Panc1 (cell line): ENCODE measurements around the gene SCLT1. TPM values are rescaled to one million over a fixed set of nuclear protein-coding genes. Genes with fewer than 3 reads are reported as not detected.
"Not testable (repeated sequence)": the region's sequence is repeated elsewhere in the genome, so short reads cannot be mapped to it uniquely, and the experiment has no call there.

Experiments used
- ATAC-seq: fragments of 200-7000 bp; cut with Tn5 transposase; 2 replicates; pipeline ENCODE4 v1.9.1; 2020; ENCODE audit warnings: mild to moderate bottlenecking, moderate library complexity
- BruUV-seq: library from RNA; stranded (reverse); fragments of 400-500 nt; replicated peaks from 2 replicates; lab custom pipeline; 2021; lab: Mats Ljungman, UMichigan
- CTCF ChIA-PET: fragments of 300-600 bp; sonication (Branson Sonifier 250); formaldehyde crosslinking; loops from one replicate; lab custom pipeline; 2022; ENCODE audit warnings: antibody characterized with exemption; lab: Charles Lee
- POLR2A ChIA-PET: fragments of 300-600 bp; sonication (Branson Sonifier 250); formaldehyde crosslinking; loops from one replicate; lab custom pipeline; 2022; ENCODE audit warnings: antibody characterized with exemption; lab: Charles Lee
- DNase-seq: peaks from one replicate; pipeline ENCODE4 v3.0.0-alpha.2; 2010; ENCODE audit warnings: low read depth, low spot score
- H3K27ac ChIP-seq: 2 replicates; pipeline ENCODE4 v1.5.1; 2011; ENCODE audit warnings: mild to moderate bottlenecking, low read length, inconsistent platforms
- H3K27me3 ChIP-seq: fragments of 200-500 bp; sonication (Bioruptor generic); 2 replicates; pipeline ENCODE4 v1.6.0; 2014; ENCODE audit warnings: low read length, inconsistent platforms; ENCODE audit not compliant: control insufficient read depth, insufficient read depth
- H3K36me3 ChIP-seq: fragments of 200-500 bp; sonication (Bioruptor generic); 2 replicates; pipeline ENCODE4 v1.5.1; 2014; ENCODE audit warnings: inconsistent platforms, mild to moderate bottlenecking, low read length, moderate library complexity; ENCODE audit not compliant: control insufficient read depth, insufficient read depth
- H3K4me1 ChIP-seq: 2 replicates; pipeline ENCODE4 v1.5.1; 2011; ENCODE audit warnings: inconsistent platforms, mild to moderate bottlenecking, low read length, moderate library complexity; ENCODE audit not compliant: control insufficient read depth, insufficient read depth
- H3K4me3 ChIP-seq, 2 experiments: 2 replicates each; pipeline ENCODE4 v1.5.1; 2011 to 2012; ENCODE audit warnings: low read depth in 2 of 2, low read length in 2 of 2, mild to moderate bottlenecking in 2 of 2, inconsistent platforms in 1 of 2, moderate library complexity in 1 of 2
- H3K9me3 ChIP-seq: fragments of 200-500 bp; sonication (Bioruptor generic); 2 replicates; pipeline ENCODE4 v1.5.1; 2014; ENCODE audit warnings: low read depth, mild to moderate bottlenecking, inconsistent platforms, low read length, moderate library complexity; ENCODE audit not compliant: control insufficient read depth, insufficient read depth
- POLR2AphosphoS5 ChIP-seq: IDR thresholded peaks from 2 replicates; pipeline ENCODE4 v1.6.1; 2012; ENCODE audit warnings: mild to moderate bottlenecking, low read depth, low read length, moderate library complexity
- SIN3A ChIP-seq: IDR thresholded peaks from 2 replicates; pipeline ENCODE4 v1.6.1; 2012; ENCODE audit warnings: low read depth, mild to moderate bottlenecking, low read length, moderate library complexity, borderline replicate concordance; ENCODE audit not compliant: insufficient read depth
- TCF7L2 ChIP-seq: IDR thresholded peaks from 2 replicates; pipeline ENCODE4 v1.6.1; 2011; ENCODE audit warnings: mild to moderate bottlenecking, low read depth, low read length, inconsistent platforms
- in situ Hi-C: cut with HindIII; loops from 2 replicates; pipeline ENCODE4 v1.10.0; 2016; ENCODE audit warnings: low sequenced_read_pairs, low pct_unique_long_range_greater_than_20kb
- intact Hi-C: fragments of 100-400 bp; cut with micrococcal nuclease; formaldehyde crosslinking; loops from one replicate; pipeline ENCODE4 v1.10.0; 2022; ENCODE audit not compliant: unreplicated experiment
- total RNA-seq: library from RNA; stranded (reverse); gene quantifications from one replicate; pipeline ENCODE4 v1.2.1, GENCODE V29; 2021; ENCODE audit not compliant: unreplicated experiment
- TF ChIP-seq, protein P1 (sequence below): fragments of 450-650 bp; IDR thresholded peaks from 2 replicates; pipeline ENCODE4 v1.5.1; 2017; ENCODE audit warnings: mild to moderate bottlenecking
- TF ChIP-seq, protein P2 (sequence below), 2 experiments: IDR thresholded peaks; 2 replicates each; pipeline ENCODE4 v1.6.1; 2011 to 2012; ENCODE audit warnings: low read depth in 2 of 2, control low read depth in 1 of 2, low read length in 1 of 2, mild to moderate bottlenecking in 1 of 2, moderate library complexity in 1 of 2; ENCODE audit not compliant: insufficient read depth in 1 of 2

SCLT1 gene
- total RNA-seq, 1 experiment from 2014 or later: 9.7 TPM

DNA sequence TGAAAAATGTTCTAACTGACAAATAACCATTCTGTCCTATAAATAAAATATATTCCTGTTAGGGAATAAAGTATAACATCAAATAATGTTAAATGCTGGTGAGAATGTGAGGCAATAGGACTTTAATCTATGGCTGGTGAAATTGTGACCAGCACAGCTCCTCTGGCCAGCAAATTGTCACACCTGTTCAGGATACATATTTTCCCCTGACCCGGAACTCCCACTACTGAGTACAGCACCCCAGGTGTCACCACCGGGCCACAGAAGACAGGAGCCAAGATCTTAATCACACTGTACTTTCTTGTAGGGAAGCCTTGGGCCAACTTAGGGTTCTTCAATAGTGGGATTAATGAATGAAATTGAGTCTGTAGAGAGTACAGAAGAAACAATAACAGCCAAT, 35.8 kb upstream of the SCLT1 start:
- intact Hi-C loops (no loop called here), in situ Hi-C loops (no loop called here)
- ATAC-seq (no peak), DNase-seq (no peak)
- H3K4me1 ChIP-seq: no peaks in the 10 kb centered on the region
- no TSS peak for BruUV-seq
- ChIA-PET POLR2A (no interaction called here), CTCF (no interaction called here)
- no peaks in the 10 kb centered on the region for H3K9me3 ChIP-seq
- no peaks in the 10 kb centered on the region for H3K36me3 ChIP-seq
- no peak overlapping the region for H3K27ac ChIP-seq
- no peaks in the 10 kb centered on the region for H3K27me3 ChIP-seq
- H3K4me3 ChIP-seq: no peak overlapping the region
- TF ChIP-seq, protein P1, sequence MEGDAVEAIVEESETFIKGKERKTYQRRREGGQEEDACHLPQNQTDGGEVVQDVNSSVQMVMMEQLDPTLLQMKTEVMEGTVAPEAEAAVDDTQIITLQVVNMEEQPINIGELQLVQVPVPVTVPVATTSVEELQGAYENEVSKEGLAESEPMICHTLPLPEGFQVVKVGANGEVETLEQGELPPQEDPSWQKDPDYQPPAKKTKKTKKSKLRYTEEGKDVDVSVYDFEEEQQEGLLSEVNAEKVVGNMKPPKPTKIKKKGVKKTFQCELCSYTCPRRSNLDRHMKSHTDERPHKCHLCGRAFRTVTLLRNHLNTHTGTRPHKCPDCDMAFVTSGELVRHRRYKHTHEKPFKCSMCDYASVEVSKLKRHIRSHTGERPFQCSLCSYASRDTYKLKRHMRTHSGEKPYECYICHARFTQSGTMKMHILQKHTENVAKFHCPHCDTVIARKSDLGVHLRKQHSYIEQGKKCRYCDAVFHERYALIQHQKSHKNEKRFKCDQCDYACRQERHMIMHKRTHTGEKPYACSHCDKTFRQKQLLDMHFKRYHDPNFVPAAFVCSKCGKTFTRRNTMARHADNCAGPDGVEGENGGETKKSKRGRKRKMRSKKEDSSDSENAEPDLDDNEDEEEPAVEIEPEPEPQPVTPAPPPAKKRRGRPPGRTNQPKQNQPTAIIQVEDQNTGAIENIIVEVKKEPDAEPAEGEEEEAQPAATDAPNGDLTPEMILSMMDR: no peak
- TF ChIP-seq, protein P2, sequence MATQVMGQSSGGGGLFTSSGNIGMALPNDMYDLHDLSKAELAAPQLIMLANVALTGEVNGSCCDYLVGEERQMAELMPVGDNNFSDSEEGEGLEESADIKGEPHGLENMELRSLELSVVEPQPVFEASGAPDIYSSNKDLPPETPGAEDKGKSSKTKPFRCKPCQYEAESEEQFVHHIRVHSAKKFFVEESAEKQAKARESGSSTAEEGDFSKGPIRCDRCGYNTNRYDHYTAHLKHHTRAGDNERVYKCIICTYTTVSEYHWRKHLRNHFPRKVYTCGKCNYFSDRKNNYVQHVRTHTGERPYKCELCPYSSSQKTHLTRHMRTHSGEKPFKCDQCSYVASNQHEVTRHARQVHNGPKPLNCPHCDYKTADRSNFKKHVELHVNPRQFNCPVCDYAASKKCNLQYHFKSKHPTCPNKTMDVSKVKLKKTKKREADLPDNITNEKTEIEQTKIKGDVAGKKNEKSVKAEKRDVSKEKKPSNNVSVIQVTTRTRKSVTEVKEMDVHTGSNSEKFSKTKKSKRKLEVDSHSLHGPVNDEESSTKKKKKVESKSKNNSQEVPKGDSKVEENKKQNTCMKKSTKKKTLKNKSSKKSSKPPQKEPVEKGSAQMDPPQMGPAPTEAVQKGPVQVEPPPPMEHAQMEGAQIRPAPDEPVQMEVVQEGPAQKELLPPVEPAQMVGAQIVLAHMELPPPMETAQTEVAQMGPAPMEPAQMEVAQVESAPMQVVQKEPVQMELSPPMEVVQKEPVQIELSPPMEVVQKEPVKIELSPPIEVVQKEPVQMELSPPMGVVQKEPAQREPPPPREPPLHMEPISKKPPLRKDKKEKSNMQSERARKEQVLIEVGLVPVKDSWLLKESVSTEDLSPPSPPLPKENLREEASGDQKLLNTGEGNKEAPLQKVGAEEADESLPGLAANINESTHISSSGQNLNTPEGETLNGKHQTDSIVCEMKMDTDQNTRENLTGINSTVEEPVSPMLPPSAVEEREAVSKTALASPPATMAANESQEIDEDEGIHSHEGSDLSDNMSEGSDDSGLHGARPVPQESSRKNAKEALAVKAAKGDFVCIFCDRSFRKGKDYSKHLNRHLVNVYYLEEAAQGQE (IDR thresholded peaks at IDR 0.05; ENCODE audit: insufficient read depth in 1 of 2, low read depth in 2 of 2, low read length in 1 of 2): no peak
- TF ChIP-seq SIN3A (no peak), TCF7L2 (no peak), POLR2AphosphoS5 (no peak)

DNA sequence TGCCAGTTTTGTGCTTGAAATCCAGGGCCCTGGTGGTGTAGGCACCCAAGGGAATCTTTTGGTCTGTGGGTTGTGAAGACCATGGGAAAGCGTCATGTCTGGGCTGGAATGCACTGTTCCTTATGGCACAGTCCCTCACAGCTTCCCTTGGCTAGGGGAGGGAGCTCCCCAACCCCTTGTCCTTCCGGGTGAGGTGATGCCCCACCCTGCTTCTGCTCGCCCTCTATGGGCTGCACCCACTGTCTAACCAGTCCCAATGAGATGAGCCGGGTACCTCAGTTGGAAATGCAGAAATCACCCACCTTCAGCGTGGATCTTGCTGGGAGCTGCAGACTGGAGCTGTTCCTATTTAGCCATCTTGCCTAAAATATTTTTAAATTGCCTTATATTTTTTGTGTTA, 33.3 kb upstream of the SCLT1 start:
- intact Hi-C loops, in situ Hi-C loops, CTCF ChIA-PET: not testable (repeated sequence)

DNA sequence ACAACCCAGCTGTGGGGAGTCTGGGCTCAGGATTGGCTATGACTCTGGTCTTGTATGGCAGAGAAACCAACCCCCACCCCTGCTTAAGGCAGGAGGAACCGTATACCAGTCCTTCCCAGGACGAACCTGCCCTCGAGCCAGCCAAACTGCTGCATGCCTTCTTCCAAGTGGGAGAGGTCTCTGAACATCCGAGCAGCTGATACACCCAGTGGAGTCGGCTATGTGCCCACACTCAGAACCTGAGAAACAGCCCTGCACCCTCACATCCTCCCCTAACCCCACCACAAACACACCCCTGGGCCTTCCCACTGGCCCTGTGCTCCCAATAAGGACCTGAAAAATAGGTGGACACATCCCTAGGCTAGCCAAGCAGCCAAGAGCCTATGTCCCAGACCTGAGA, 24.4 kb upstream of the SCLT1 start:
- intact Hi-C loops: no loop called here
- Histone ChIP-seq H3K9me3 (no peaks in the 10 kb centered on the region), H3K27ac (no peak overlapping the region), H3K4me3 (no peak overlapping the region), H3K36me3 (no peaks in the 10 kb centered on the region), H3K4me1 (no peaks in the 10 kb centered on the region), H3K27me3 (no peaks in the 10 kb centered on the region)
- ATAC-seq: no peak
- BruUV-seq: no TSS peak
- no peak for DNase-seq
- TF ChIP-seq SIN3A (no peak), POLR2AphosphoS5 (no peak), TCF7L2 (no peak)
- TF ChIP-seq, protein P1: no peak
- TF ChIP-seq, protein P2 (IDR thresholded peaks at IDR 0.05; ENCODE audit: insufficient read depth in 1 of 2, low read depth in 2 of 2, low read length in 1 of 2): no peak
- ChIA-PET POLR2A (no interaction called here), CTCF (no interaction called here)
- in situ Hi-C loops: no loop called here

More for the DNA sequence above, 33.3 kb upstream of the SCLT1 start:
- H3K27ac ChIP-seq, H3K9me3 ChIP-seq, H3K4me3 ChIP-seq, POLR2A ChIA-PET, DNase-seq, ATAC-seq, BruUV-seq, H3K27me3 ChIP-seq, H3K36me3 ChIP-seq, H3K4me1 ChIP-seq: not testable (repeated sequence)
